HepG2 (cell line): ENCODE data around the gene PPP1R12C. TPM values are rescaled to one million over a fixed set of nuclear protein-coding genes. Genes with fewer than 3 reads are reported as not detected.

Experiments
- ATAC-seq: fragments of 200-7000 bp; cut with Tn5 transposase; 3 replicates; pipeline ENCODE4 v1.9.1; 2020; ENCODE audit warnings: mild to moderate bottlenecking, moderate library complexity
- BruUV-seq: library from RNA; stranded (reverse); fragments of 400-500 nt; replicated peaks from 2 replicates; lab custom pipeline; 2021; lab: Mats Ljungman, UMichigan
- CTCF ChIA-PET: fragments of 300-600 bp; formaldehyde crosslinking; extraction: SDS; loops from one replicate; lab custom pipeline; 2021; ENCODE audit warnings: low total read pairs, inconsistent platforms, low intra/inter-chr PET ratio; lab: Yijun Ruan, JAX
- POLR2A ChIA-PET: fragments of 350-600 bp; sonication (Branson Sonifier 250); formaldehyde crosslinking; loops from one replicate; lab custom pipeline; 2020; ENCODE audit warnings: antibody characterized with exemption, inconsistent platforms; lab: Yijun Ruan, JAX
- DNase-seq: peaks from one replicate; pipeline ENCODE4 v3.0.0-alpha.2; 2015; ENCODE audit warnings: low spot score
- FAIRE-seq: peaks from 3 replicates; lab custom pipeline; 2011; peaks lifted over from hg19 to GRCh38; lab: Jason Lieb, UNC
- H2AFZ ChIP-seq: one replicate; pipeline ENCODE4 v1.6.1; 2011; ENCODE audit warnings: low read length, inconsistent platforms
- H3K27ac ChIP-seq: fragments of 300-600 bp; 3 replicates; pipeline ENCODE4 v1.8.0; 2011; ENCODE audit warnings: mixed run types, mild to moderate bottlenecking, mixed read lengths, low read length, inconsistent platforms; ENCODE audit not compliant: insufficient read depth; ENCODE audit errors: extremely low read length
- H3K27me3 ChIP-seq, 2 experiments: fragments of 200-600 bp in 1 of 2; 2 replicates in 1 of 2; 3 replicates in 1 of 2; pipeline versions ENCODE4 v1.6.0 to v1.8.0; 2011; ENCODE audit warnings: low read length in 2 of 2, mild to moderate bottlenecking in 2 of 2, moderate library complexity in 2 of 2, inconsistent platforms in 1 of 2; ENCODE audit not compliant: insufficient read depth in 2 of 2, control insufficient read depth in 1 of 2
- H3K36me3 ChIP-seq, 2 experiments: fragments of 200-600 bp in 1 of 2; replicated peaks in 1 of 2; 2 replicates in 1 of 2; 3 replicates in 1 of 2; pipeline versions ENCODE4 v1.5.1 to v1.8.0; 2011; ENCODE audit warnings: low read length in 2 of 2, inconsistent platforms in 1 of 2; ENCODE audit not compliant: insufficient read depth in 2 of 2, control insufficient read depth in 1 of 2
- H3K4me1 ChIP-seq: 2 replicates; pipeline ENCODE4 v1.5.1; 2012; ENCODE audit warnings: low read length, inconsistent platforms; ENCODE audit not compliant: insufficient read depth
- H3K4me2 ChIP-seq: 2 replicates; pipeline ENCODE4 v1.6.0; 2011; ENCODE audit warnings: low read depth, low read length, inconsistent platforms
- H3K4me3 ChIP-seq, 3 experiments: fragments of 200-600 bp in 1 of 3; sonication (generic), shearing (Covaris generic) in 1 of 3; replicated peaks in 1 of 3; 2 replicates each; pipeline ENCODE4 v1.5.1; 2011 to 2016; ENCODE audit warnings: low read length in 3 of 3, inconsistent platforms in 2 of 3, low read depth in 2 of 3, mild to moderate bottlenecking in 2 of 3, control low read depth in 1 of 3, mixed read lengths in 1 of 3; ENCODE audit not compliant: insufficient read depth in 1 of 3
- H3K79me2 ChIP-seq: one replicate; pipeline ENCODE4 v1.6.1; 2011; ENCODE audit warnings: low read length, inconsistent platforms; ENCODE audit not compliant: insufficient read depth
- H3K9ac ChIP-seq: 2 replicates; pipeline ENCODE4 v1.6.0; 2011; ENCODE audit warnings: mild to moderate bottlenecking, low read depth, low read length, inconsistent platforms; ENCODE audit not compliant: insufficient read depth
- H3K9me3 ChIP-seq: 2 replicates; pipeline ENCODE4 v1.5.1; 2012; ENCODE audit warnings: mild to moderate bottlenecking, low read length
- H4K20me1 ChIP-seq: 2 replicates; pipeline ENCODE4 v1.6.0; 2011; ENCODE audit warnings: inconsistent platforms, mild to moderate bottlenecking, low read length, moderate library complexity; ENCODE audit not compliant: insufficient read depth
- CBX2 ChIP-seq, 2 experiments: fragments of 200-600 bp in 1 of 2; sonication (generic); formaldehyde crosslinking in 1 of 2; IDR thresholded peaks; 2 replicates each; pipeline versions ENCODE4 v1.7.0 to v1.8.1; 2018 to 2022; ENCODE audit warnings: low read depth in 2 of 2, low read length in 1 of 2, mild to moderate bottlenecking in 1 of 2, missing genetic modification reagents in 1 of 2
- CBX5 ChIP-seq: sonication (generic); formaldehyde crosslinking; IDR thresholded peaks from 2 replicates; pipeline ENCODE4 v1.4.0; 2020; ENCODE audit warnings: missing genetic modification reagents, borderline replicate concordance
- NONO ChIP-seq, 2 experiments: fragments of 450-650 bp in 1 of 2; sonication (generic) in 1 of 2; formaldehyde crosslinking in 1 of 2; IDR thresholded peaks in 1 of 2; conservative IDR thresholded peaks in 1 of 2; 2 replicates each; pipeline versions ENCODE4 v1.6.1 to v1.8.0; 2017 to 2022; ENCODE audit warnings: mild to moderate bottlenecking in 1 of 2, missing genetic modification reagents in 1 of 2, moderate library complexity in 1 of 2
- PHF5A ChIP-seq: IDR thresholded peaks from one replicate; pipeline ENCODE4 v1.6.1; 2018; ENCODE audit warnings: low read depth, missing genetic modification reagents; ENCODE audit not compliant: unreplicated experiment
- POLR2AphosphoS2 ChIP-seq: IDR thresholded peaks from 2 replicates; pipeline ENCODE4 v1.6.1; 2011; ENCODE audit warnings: low read depth, low read length, improper control_type of control experiment
- SRF ChIP-seq: IDR thresholded peaks from 2 replicates; pipeline ENCODE4 v1.6.1; 2011; ENCODE audit warnings: mild to moderate bottlenecking, low read depth, low read length, moderate library complexity
- TCF12 ChIP-seq, 2 experiments: fragments of 450-650 bp in 1 of 2; sonication (generic) in 1 of 2; formaldehyde crosslinking in 1 of 2; IDR thresholded peaks; 2 replicates each; pipeline versions ENCODE4 v1.6.1 to v1.8.0; 2017 to 2022; ENCODE audit warnings: antibody characterized with exemption in 1 of 2, mild to moderate bottlenecking in 1 of 2, missing genetic modification reagents in 1 of 2, moderate library complexity in 1 of 2
- XBP1 ChIP-seq: sonication (generic); formaldehyde crosslinking; IDR thresholded peaks from 2 replicates; pipeline ENCODE4 v1.5.0; 2020; ENCODE audit warnings: missing genetic modification reagents
- ZNF232 ChIP-seq: sonication (generic); formaldehyde crosslinking; IDR thresholded peaks from 2 replicates; pipeline ENCODE4 v1.4.0; 2020; ENCODE audit warnings: missing genetic modification reagents, borderline replicate concordance
- ZNF460 ChIP-seq: sonication (generic); formaldehyde crosslinking; IDR thresholded peaks from 2 replicates; pipeline ENCODE4 v1.5.1; 2020; ENCODE audit warnings: missing genetic modification reagents, mild to moderate bottlenecking, borderline replicate concordance
- ZNF780A ChIP-seq: sonication (generic); formaldehyde crosslinking; IDR thresholded peaks from 2 replicates; pipeline ENCODE4 v1.8.0; 2022; ENCODE audit warnings: mild to moderate bottlenecking, missing genetic modification reagents, moderate library complexity
- ZNF839 ChIP-seq: sonication (generic); formaldehyde crosslinking; IDR thresholded peaks from 2 replicates; pipeline ENCODE4 v1.4.0; 2020; ENCODE audit warnings: missing genetic modification reagents, mild to moderate bottlenecking, borderline replicate concordance
- WGBS: methylation state at CpG from one replicate; pipeline ENCODE4 v1.1.6; 2017; ENCODE audit warnings: low lambda C conversion rate; 5-methylcytosine and 5-hydroxymethylcytosine counted together
- in situ Hi-C: cut with HindIII; loops from 2 replicates; pipeline ENCODE4 v1.10.0; 2017; ENCODE audit warnings: low pct_unique_long_range_greater_than_20kb; ENCODE audit not compliant: extremely low pct_ligation_motif_present
- intact Hi-C: fragments of 100-400 bp; cut with micrococcal nuclease; formaldehyde crosslinking; loops from one replicate; pipeline ENCODE4 v1.10.0; 2022; ENCODE audit not compliant: unreplicated experiment
- polyA plus RNA-seq, 8 experiments: library from polyadenylated mRNA; depleted of rRNA in 3 of 8; stranded (reverse) in 7 of 8; unstranded in 1 of 8; fragments of >200 nt; fragmentation: Illumina TruSeq in 4 of 8; extraction: Trizol in 4 of 8; gene quantifications; 2 replicates each; pipeline versions ENCODE4 v1.2.1 to v1.2.3, GENCODE V29; 2011 to 2016; ENCODE audit warnings: low read depth in 4 of 8, missing spikeins in 1 of 8, mixed read lengths in 1 of 8; ENCODE audit not compliant: insufficient read depth in 1 of 8
- total RNA-seq, 5 experiments: library from RNA; depleted of rRNA; stranded (reverse); fragments of >200 nt; fragmentation: Illumina TruSeq; extraction: Trizol; gene quantifications; 2 replicates each; pipeline ENCODE4 v1.2.3, GENCODE V29; 2016; ENCODE audit warnings: low read depth in 1 of 5
- TF ChIP-seq, protein P1 (sequence below): sonication (generic); formaldehyde crosslinking; IDR thresholded peaks from 2 replicates; pipeline ENCODE4 v1.5.0; 2020; ENCODE audit warnings: missing genetic modification reagents
- TF ChIP-seq, protein P2 (sequence below): sonication (generic); formaldehyde crosslinking; IDR thresholded peaks from 2 replicates; pipeline ENCODE4 v1.4.0; 2020; ENCODE audit warnings: missing genetic modification reagents; ENCODE audit errors: not compliant biosample characterization
- TF ChIP-seq, protein P3 (sequence below): sonication (generic); formaldehyde crosslinking; IDR thresholded peaks from 2 replicates; pipeline ENCODE4 v1.8.0; 2022; ENCODE audit warnings: missing genetic modification reagents, mild to moderate bottlenecking, inconsistent platforms, borderline replicate concordance
- TF ChIP-seq, protein P4 (sequence below): sonication (generic); formaldehyde crosslinking; IDR thresholded peaks from 2 replicates; pipeline ENCODE4 v1.4.0; 2020; ENCODE audit warnings: missing genetic modification reagents

Gene PPP1R12C
- total and polyA plus RNA-seq, 2 of the 13 experiments (the other 11 are each of a cell fraction or from before 2014, with no cell fraction given) = 29.7 to 30.3 TPM

DNA sequence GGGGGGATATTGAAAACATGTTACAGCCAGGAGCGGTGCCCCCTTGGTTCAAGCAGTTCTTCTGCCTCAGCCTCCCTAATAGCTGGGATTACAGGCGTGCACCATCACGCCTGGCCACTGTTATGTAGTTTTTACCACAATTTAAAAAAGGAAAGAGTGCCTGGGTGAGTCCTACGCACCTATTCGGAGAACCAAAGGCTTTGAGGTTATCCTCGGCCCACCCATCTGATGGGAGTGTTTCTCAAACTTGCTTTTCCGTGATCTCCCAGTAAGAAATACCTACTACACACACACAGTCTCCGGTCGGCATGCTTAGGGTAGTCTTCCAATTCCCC is 75.1 kb downstream of the PPP1R12C start:
- Histone ChIP-seq H4K20me1 (no peaks in the 10 kb centered on the region), H3K27me3 (no peaks in the 10 kb centered on the region), H3K79me2 (no peaks in the 10 kb centered on the region), H3K9me3 (no peaks in the 10 kb centered on the region), H3K9ac (no peak overlapping the region), H3K4me3 (no peak overlapping the region), H3K4me2 (no peak overlapping the region), H2AFZ (no peak overlapping the region), H3K27ac (no peak overlapping the region), H3K36me3 (peaks cover 8 to 29% of the 10 kb centered on the region in 2 experiments; a peak in 4 of 5 replicates), H3K4me1 (no peaks in the 10 kb centered on the region)
- CTCF ChIA-PET = no interaction called here
- FAIRE-seq (no peak), DNase-seq (no peak), ATAC-seq (no peak)
- 98% methylated on average over 7 of the region's 9 CpGs for WGBS
- intact Hi-C loops (no loop called here), in situ Hi-C loops (no loop called here)
- no TSS peak for BruUV-seq
- no peak for TF ChIP-seq POLR2AphosphoS2
- no peak for TF ChIP-seq TCF12 (IDR thresholded peaks at IDR 0.05)
- TF ChIP-seq TCF12 (CRISPR knock-in tag; IDR thresholded peaks at IDR 0.05) = no peak
- TF ChIP-seq, protein P1, sequence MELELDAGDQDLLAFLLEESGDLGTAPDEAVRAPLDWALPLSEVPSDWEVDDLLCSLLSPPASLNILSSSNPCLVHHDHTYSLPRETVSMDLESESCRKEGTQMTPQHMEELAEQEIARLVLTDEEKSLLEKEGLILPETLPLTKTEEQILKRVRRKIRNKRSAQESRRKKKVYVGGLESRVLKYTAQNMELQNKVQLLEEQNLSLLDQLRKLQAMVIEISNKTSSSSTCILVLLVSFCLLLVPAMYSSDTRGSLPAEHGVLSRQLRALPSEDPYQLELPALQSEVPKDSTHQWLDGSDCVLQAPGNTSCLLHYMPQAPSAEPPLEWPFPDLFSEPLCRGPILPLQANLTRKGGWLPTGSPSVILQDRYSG = no peak
- TF ChIP-seq SRF = no peak
- TF ChIP-seq, protein P2, sequence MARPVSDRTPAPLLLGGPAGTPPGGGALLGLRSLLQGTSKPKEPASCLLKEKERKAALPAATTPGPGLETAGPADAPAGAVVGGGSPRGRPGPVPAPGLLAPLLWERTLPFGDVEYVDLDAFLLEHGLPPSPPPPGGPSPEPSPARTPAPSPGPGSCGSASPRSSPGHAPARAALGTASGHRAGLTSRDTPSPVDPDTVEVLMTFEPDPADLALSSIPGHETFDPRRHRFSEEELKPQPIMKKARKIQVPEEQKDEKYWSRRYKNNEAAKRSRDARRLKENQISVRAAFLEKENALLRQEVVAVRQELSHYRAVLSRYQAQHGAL (CRISPR knock-in tag) = no peak
- TF ChIP-seq CBX2 (IDR thresholded peaks at IDR 0.05; ENCODE audit: low read depth, low read length) = no peak
- no peak for TF ChIP-seq CBX2 (CRISPR knock-in tag; IDR thresholded peaks at IDR 0.05; ENCODE audit: low read depth)
- no peak for TF ChIP-seq NONO (IDR thresholded peaks at IDR 0.05)
- TF ChIP-seq NONO (CRISPR knock-in tag; conservative IDR thresholded peaks at IDR 0.05) = no peak
- TF ChIP-seq ZNF460 (CRISPR knock-in tag) = no peak
- no peak for TF ChIP-seq ZNF839 (CRISPR knock-in tag)
- TF ChIP-seq, protein P3, sequence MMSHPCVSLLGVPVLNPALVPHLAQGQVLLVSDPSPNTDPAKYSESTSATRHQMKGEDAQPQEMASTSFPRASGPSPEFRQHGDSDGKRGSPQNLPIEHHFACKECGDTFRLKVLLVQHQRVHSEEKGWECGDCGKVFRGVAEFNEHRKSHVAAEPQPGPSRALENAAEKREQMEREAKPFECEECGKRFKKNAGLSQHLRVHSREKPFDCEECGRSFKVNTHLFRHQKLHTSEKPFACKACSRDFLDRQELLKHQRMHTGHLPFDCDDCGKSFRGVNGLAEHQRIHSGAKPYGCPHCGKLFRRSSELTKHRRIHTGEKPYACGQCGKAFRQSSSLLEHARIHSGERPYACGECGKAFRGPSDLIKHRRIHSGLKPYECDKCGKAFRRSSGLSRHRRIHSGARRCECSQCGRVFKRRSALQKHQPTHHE (CRISPR knock-in tag) = no peak
- TF ChIP-seq CBX5 (CRISPR knock-in tag) = no peak
- TF ChIP-seq, protein P4, sequence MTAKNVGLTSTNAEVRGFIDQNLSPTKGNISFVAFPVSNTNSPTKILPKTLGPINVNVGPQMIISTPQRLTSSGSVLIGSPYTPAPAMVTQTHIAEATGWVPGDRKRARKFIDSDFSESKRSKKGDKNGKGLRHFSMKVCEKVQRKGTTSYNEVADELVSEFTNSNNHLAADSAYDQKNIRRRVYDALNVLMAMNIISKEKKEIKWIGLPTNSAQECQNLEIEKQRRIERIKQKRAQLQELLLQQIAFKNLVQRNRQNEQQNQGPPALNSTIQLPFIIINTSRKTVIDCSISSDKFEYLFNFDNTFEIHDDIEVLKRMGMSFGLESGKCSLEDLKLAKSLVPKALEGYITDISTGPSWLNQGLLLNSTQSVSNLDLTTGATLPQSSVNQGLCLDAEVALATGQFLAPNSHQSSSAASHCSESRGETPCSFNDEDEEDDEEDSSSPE = no peak
- no peak for TF ChIP-seq ZNF780A
- TF ChIP-seq ZNF232 = no peak
- no peak for TF ChIP-seq PHF5A
- TF ChIP-seq XBP1 (CRISPR knock-in tag) = no peak
- POLR2A ChIA-PET = no interaction called here
